HEK293 (cell line): Measurements from ENCODE around the gene EHMT1.

ENCODE experiments used
- CTCF ChIA-PET: fragments of 350-600 bp; formaldehyde crosslinking; extraction: SDS; loops from one replicate; lab custom pipeline; 2021; ENCODE audit warnings: antibody characterized with exemption; lab: Yijun Ruan, JAX
- POLR2A ChIA-PET: fragments of 300-600 bp; formaldehyde crosslinking; extraction: SDS; loops from one replicate; lab custom pipeline; 2020; ENCODE audit warnings: antibody characterized with exemption, inconsistent platforms; lab: Yijun Ruan, JAX
- H3K27ac ChIP-seq: fragments of 200-500 bp; sonication (Bioruptor generic); 2 replicates; pipeline ENCODE4 v1.5.1; 2014; ENCODE audit warnings: low read depth, low read length, control low read depth, inconsistent platforms; ENCODE audit errors: extremely low read depth
- H3K36me3 ChIP-seq, 2 experiments: fragments of 200-500 bp in 1 of 2; sonication (Bioruptor generic) in 1 of 2; 1 replicate in 1 of 2; 2 replicates in 1 of 2; pipeline ENCODE4 v1.5.1; 2014 to 2017; ENCODE audit warnings: inconsistent platforms in 2 of 2, low read length in 2 of 2; ENCODE audit not compliant: control insufficient read depth in 2 of 2, insufficient read depth in 1 of 2
- H3K4me1 ChIP-seq: fragments of 200-500 bp; sonication (Bioruptor generic); 2 replicates; pipeline ENCODE4 v1.5.1; 2014; ENCODE audit warnings: mild to moderate bottlenecking, low read length, inconsistent platforms; ENCODE audit not compliant: control insufficient read depth, insufficient read depth
- H3K4me3 ChIP-seq: 2 replicates; pipeline ENCODE4 v1.5.1; 2011; ENCODE audit warnings: low read depth, mild to moderate bottlenecking, control low read depth, low read length, moderate library complexity
- H3K9me3 ChIP-seq: fragments of 200-500 bp; sonication (Bioruptor generic); 2 replicates; pipeline ENCODE4 v1.5.1; 2014; ENCODE audit warnings: low read depth, low read length, inconsistent platforms; ENCODE audit not compliant: control insufficient read depth, insufficient read depth
- SP3 ChIP-seq: fragments of 450-650 bp; formaldehyde crosslinking; IDR thresholded peaks from 2 replicates; pipeline ENCODE4 v1.5.1; 2016; ENCODE audit warnings: missing biosample characterization, missing genetic modification characterization
- TRIM28 ChIP-seq: IDR thresholded peaks from 2 replicates; pipeline ENCODE4 v1.6.1; 2011; ENCODE audit warnings: low read length, control low read depth, borderline replicate concordance
- ZBTB8A ChIP-seq: fragments of 450-650 bp; formaldehyde crosslinking; IDR thresholded peaks from 2 replicates; pipeline ENCODE4 v1.5.1; 2016; ENCODE audit warnings: missing biosample characterization, missing genetic modification characterization
- ZIC2 ChIP-seq: fragments of 450-650 bp; formaldehyde crosslinking; IDR thresholded peaks from 2 replicates; pipeline ENCODE4 v1.5.1; 2016; ENCODE audit warnings: missing biosample characterization, missing genetic modification characterization
- ZNF132 ChIP-seq: fragments of 450-650 bp; formaldehyde crosslinking; IDR thresholded peaks from 2 replicates; pipeline ENCODE4 v1.5.1; 2017; ENCODE audit warnings: missing biosample characterization, missing genetic modification characterization, borderline replicate concordance
- ZNF133 ChIP-seq: fragments of 450-650 bp; formaldehyde crosslinking; IDR thresholded peaks from 2 replicates; pipeline ENCODE4 v1.5.1; 2016; ENCODE audit warnings: missing biosample characterization, missing genetic modification characterization
- ZNF341 ChIP-seq: fragments of 450-650 bp; formaldehyde crosslinking; IDR thresholded peaks from 2 replicates; pipeline ENCODE4; 2016; ENCODE audit warnings: low read depth, missing biosample characterization, missing genetic modification characterization
- ZNF366 ChIP-seq: fragments of 450-650 bp; formaldehyde crosslinking; conservative IDR thresholded peaks from 2 replicates; pipeline ENCODE4 v1.5.1; 2016; ENCODE audit warnings: missing biosample characterization, missing genetic modification characterization
- ZNF394 ChIP-seq: fragments of 450-650 bp; formaldehyde crosslinking; IDR thresholded peaks from 2 replicates; pipeline ENCODE4 v1.5.1; 2016; ENCODE audit warnings: missing biosample characterization, missing genetic modification characterization, mild to moderate bottlenecking, moderate library complexity, borderline replicate concordance
- ZNF548 ChIP-seq: fragments of 450-650 bp; formaldehyde crosslinking; IDR thresholded peaks from 2 replicates; pipeline ENCODE4 v1.5.1; 2016; ENCODE audit warnings: missing biosample characterization, missing genetic modification characterization
- ZNF600 ChIP-seq: fragments of 450-650 bp; formaldehyde crosslinking; IDR thresholded peaks from 2 replicates; pipeline ENCODE4 v1.5.1; 2016; ENCODE audit warnings: missing biosample characterization, missing genetic modification characterization
- ZNF707 ChIP-seq: fragments of 450-650 bp; formaldehyde crosslinking; IDR thresholded peaks from 2 replicates; pipeline ENCODE4 v1.5.1; 2016; ENCODE audit warnings: missing biosample characterization, missing genetic modification characterization
- ZNF785 ChIP-seq: fragments of 450-650 bp; formaldehyde crosslinking; IDR thresholded peaks from 2 replicates; pipeline ENCODE4 v1.5.1; 2016; ENCODE audit warnings: missing biosample characterization, missing genetic modification characterization
- ZNF791 ChIP-seq: fragments of 450-650 bp; formaldehyde crosslinking; IDR thresholded peaks from 2 replicates; pipeline ENCODE4 v1.5.1; 2016; ENCODE audit warnings: missing biosample characterization, missing genetic modification characterization

Gene EHMT1

GRCh38 chr9:137834846-137835546 lies 216.2 kb downstream of the EHMT1 start:
- POLR2A ChIA-PET = no interaction called here
- Histone ChIP-seq H3K36me3 (peaks cover 0 to 61% of the 10 kb centered on the region in 2 experiments; a peak in 1 of 3 replicates), H3K4me3 (no peak overlapping the region), H3K4me1 (no peaks in the 10 kb centered on the region), H3K9me3 (no peaks in the 10 kb centered on the region), H3K27ac (no peak overlapping the region)
- CTCF ChIA-PET = no interaction called here
- TF ChIP-seq ZNF132 (tag by site-specific recombination) = no peak
- TF ChIP-seq ZBTB8A = no peak
- TF ChIP-seq ZNF785 (tag by site-specific recombination) = no peak
- no peak for TF ChIP-seq TRIM28
- TF ChIP-seq SP3 (tag by site-specific recombination) = no peak
- no peak for TF ChIP-seq ZNF548 (tag by site-specific recombination)
- TF ChIP-seq ZNF133 (tag by site-specific recombination) = no peak

DNA sequence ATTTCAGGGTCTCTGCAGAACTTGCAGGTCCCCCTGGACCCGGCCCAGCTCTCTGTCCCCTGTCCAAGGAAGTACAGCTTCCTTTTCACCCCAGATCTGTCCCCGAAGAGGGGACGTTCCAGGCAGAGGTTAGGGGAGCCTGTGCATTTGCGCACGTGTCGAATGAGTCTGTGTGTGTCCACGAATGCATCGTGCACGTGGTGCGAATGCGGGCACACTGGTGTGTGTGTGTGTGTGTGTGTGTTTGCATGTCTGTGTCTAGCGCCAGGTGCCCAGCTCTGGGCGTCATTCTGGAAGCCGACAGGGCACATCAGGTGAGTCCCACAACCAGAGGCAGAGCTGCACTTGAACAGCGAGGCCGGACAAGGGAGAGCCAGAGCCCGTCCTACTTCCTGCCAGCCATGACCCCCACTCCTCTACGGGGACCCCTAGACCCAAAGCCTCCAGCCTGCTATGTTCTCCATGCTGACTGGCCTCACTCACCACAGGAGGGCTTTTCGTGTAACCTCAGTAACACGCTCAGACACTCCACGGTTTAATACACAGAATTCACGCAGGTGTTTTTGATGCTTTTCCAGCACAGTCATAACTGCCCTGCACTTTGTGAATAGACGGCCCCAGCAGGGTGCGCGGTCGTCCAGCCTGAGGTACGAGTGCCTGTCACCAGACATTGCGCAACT lies 217.5 kb downstream of the EHMT1 start:
- ChIA-PET POLR2A (interaction anchor here (0.6 kb wide), 1 partner anchor 14 kb away, joined by 3 read pairs; no protein-coding TSS in a partner anchor), CTCF (interaction anchor here (0.5 to 0.6 kb wide), 2 partner anchors 265 to 1128 kb away, joined by 3 read pairs; no protein-coding TSS in a partner anchor)
- peaks cover 0 to 54% of the 10 kb centered on the region in 2 experiments; a peak in 1 of 3 replicates for H3K36me3 ChIP-seq
- H3K9me3 ChIP-seq = no peaks in the 10 kb centered on the region
- H3K27ac ChIP-seq = no peak overlapping the region
- H3K4me1 ChIP-seq = no peaks in the 10 kb centered on the region
- TF ChIP-seq ZNF707 (no peak), ZNF791 (tag by site-specific recombination) (no peak)
- H3K4me3 ChIP-seq = no peak overlapping the region

GRCh38 chr9:137836831-137837241 lies 218.0 kb downstream of the EHMT1 start:
- H3K27ac ChIP-seq = no peak overlapping the region

DNA sequence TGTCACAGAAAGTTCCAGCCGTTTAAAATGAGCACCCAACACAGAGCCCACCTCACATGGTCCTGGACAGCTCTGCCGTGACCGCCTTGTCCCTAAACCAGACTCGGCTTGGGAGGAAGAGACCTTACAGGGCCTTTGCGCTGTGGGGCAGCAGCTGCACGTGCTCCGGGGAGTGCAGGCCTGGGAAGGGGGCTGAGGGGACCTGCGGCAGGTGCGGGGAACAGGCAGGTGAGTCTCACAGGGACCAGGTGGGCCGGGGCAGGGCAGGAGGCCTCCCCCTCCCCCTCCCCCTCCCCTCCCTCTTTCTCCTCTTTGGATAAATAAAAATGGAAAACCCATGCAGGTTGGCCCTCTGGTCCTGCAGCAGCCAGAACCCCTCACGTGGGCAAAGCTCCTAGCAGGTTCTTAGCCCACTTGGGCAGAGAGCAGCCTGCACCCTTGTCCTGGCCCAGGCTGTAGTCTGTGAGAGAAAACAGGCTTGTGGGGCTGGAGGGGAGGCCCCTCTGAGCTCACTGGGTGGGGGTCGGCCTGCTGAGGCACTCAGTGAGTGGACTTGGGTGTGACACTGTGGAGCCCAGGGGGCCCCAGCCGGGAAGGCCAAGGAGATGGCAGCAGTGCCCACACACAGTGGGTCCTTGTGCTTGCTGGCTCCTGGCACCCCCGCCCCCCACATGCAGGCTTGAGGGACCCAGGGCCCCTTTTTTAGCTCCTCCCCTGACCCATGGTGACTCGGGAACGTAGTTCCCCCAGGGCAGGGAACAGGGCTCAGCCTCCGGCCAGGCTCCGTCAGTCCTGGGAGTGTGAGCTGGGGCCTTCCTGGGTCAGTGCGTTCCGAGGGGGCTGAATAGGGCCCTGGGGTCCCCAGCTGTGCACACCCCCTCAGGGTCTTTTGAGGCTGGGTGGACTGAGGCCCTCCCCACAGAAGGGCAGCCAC lies 218.8 kb downstream of the EHMT1 start:
- ChIA-PET POLR2A (no interaction called here), CTCF (interaction anchor here (0.5 kb wide), 1 partner anchor 303 kb away, joined by 3 read pairs; no protein-coding TSS in a partner anchor)
- Histone ChIP-seq H3K4me3 (no peak overlapping the region), H3K9me3 (no peaks in the 10 kb centered on the region), H3K36me3 (peaks cover 0 to 44% of the 10 kb centered on the region in 2 experiments; a peak in 1 of 3 replicates), H3K27ac (no peak overlapping the region), H3K4me1 (no peaks in the 10 kb centered on the region)
- TF ChIP-seq ZIC2 (tag by site-specific recombination) (peak; percentile 44; the same call in 1 of the 2 replicates), ZNF366 (tag by site-specific recombination) (no peak)

More at GRCh38 chr9:137836831-137837241, 218.0 kb downstream of the EHMT1 start:
- POLR2A ChIA-PET = interaction anchor here (0.6 kb wide), 1 partner anchor 14 kb away, joined by 3 read pairs; no protein-coding TSS in a partner anchor
- H3K4me1 ChIP-seq = no peaks in the 10 kb centered on the region
- CTCF ChIA-PET = no interaction called here
- H3K9me3 ChIP-seq = no peaks in the 10 kb centered on the region
- TF ChIP-seq ZNF600 (tag by site-specific recombination) (no peak), ZNF341 (0 out of 2 replicates have a peak, but pooled peaks have one; percentile 7), ZNF394 (peak; percentile 21; the same call in 1 of the 2 replicates)
- H3K4me3 ChIP-seq = no peak overlapping the region
- peaks cover 0 to 50% of the 10 kb centered on the region in 2 experiments; a peak in 1 of 3 replicates for H3K36me3 ChIP-seq
